ENCODE results near the gene UBE2D2. TPM values are rescaled to one million over a fixed set of nuclear protein-coding genes. Genes with fewer than 3 reads are reported as not detected.
A peak's percentile ranks its signal among the peaks of the same experiment; 100 is the strongest.

Gene UBE2D2
- total and polyA plus RNA-seq, 2 of the 13 experiments (the other 11 are each of a cell fraction or from before 2014, with no cell fraction given): 79.1 to 109 TPM

DNA sequence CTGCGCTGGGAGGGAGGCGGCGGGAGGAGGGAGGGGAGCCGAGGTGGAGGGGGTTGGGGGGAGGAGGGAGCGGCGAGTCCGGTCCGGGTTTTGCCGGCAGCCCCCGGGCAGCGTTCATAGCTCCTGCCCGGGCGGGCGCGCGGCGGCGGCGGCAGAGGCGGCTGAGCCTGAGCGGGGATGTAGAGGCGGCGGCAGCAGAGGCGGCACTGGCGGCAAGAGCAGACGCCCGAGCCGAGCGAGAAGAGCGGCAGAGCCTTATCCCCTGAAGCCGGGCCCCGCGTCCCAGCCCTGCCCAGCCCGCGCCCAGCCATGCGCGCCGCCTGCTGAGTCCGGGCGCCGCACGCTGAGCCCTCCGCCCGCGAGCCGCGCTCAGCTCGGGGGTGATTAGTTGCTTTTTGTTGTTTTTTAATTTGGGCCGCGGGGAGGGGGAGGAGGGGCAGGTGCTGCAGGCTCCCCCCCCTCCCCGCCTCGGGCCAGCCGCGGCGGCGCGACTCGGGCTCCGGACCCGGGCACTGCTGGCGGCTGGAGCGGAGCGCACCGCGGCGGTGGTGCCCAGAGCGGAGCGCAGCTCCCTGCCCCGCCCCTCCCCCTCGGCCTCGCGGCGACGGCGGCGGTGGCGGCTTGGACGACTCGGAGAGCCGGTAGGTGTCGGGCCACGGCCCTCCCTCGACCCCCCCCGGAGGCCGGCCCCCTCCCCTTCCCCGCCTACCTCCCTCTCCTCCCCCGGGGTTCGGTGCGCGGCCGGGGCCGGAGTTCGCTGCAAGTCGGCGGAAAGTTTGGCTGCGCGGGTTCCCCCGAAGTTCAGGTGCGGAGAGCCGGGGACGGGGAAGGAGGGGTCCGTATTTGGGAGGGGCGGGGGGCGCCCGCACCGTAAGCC is 87.3 kb downstream of the UBE2D2 start, which contains the start of gene CXXC5 (continued):
- TF ChIP-seq, protein P1, sequence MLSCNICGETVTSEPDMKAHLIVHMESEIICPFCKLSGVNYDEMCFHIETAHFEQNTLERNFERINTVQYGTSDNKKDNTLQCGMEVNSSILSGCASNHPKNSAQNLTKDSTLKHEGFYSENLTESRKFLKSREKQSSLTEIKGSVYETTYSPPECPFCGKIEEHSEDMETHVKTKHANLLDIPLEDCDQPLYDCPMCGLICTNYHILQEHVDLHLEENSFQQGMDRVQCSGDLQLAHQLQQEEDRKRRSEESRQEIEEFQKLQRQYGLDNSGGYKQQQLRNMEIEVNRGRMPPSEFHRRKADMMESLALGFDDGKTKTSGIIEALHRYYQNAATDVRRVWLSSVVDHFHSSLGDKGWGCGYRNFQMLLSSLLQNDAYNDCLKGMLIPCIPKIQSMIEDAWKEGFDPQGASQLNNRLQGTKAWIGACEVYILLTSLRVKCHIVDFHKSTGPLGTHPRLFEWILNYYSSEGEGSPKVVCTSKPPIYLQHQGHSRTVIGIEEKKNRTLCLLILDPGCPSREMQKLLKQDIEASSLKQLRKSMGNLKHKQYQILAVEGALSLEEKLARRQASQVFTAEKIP (CRISPR knock-in tag; IDR thresholded peaks at IDR 0.05; ENCODE audit: borderline replicate concordance): no peak
- TF ChIP-seq TAF1 (CRISPR knock-in tag; IDR thresholded peaks at IDR 0.05) (peak; percentile 76), NFKB2 (CRISPR knock-in tag; IDR thresholded peaks at IDR 0.05; ENCODE audit: borderline replicate concordance) (peak; percentile 48; the same call in 1 of the 2 replicates), ZNF230 (CRISPR knock-in tag; IDR thresholded peaks at IDR 0.05) (no peak), ZBTB7A (CRISPR knock-in tag; IDR thresholded peaks at IDR 0.05) (no peak), ZNF776 (CRISPR knock-in tag; IDR thresholded peaks at IDR 0.05) (no peak), FOXA3 (CRISPR knock-in tag; IDR thresholded peaks at IDR 0.05) (peak; percentile 23), JUN (CRISPR knock-in tag; IDR thresholded peaks at IDR 0.05) (no peak), HOXA3 (CRISPR knock-in tag; IDR thresholded peaks at IDR 0.05) (peak; percentile 63)
- TF ChIP-seq, protein P2, sequence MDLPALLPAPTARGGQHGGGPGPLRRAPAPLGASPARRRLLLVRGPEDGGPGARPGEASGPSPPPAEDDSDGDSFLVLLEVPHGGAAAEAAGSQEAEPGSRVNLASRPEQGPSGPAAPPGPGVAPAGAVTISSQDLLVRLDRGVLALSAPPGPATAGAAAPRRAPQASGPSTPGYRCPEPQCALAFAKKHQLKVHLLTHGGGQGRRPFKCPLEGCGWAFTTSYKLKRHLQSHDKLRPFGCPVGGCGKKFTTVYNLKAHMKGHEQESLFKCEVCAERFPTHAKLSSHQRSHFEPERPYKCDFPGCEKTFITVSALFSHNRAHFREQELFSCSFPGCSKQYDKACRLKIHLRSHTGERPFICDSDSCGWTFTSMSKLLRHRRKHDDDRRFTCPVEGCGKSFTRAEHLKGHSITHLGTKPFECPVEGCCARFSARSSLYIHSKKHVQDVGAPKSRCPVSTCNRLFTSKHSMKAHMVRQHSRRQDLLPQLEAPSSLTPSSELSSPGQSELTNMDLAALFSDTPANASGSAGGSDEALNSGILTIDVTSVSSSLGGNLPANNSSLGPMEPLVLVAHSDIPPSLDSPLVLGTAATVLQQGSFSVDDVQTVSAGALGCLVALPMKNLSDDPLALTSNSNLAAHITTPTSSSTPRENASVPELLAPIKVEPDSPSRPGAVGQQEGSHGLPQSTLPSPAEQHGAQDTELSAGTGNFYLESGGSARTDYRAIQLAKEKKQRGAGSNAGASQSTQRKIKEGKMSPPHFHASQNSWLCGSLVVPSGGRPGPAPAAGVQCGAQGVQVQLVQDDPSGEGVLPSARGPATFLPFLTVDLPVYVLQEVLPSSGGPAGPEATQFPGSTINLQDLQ (CRISPR knock-in tag; IDR thresholded peaks at IDR 0.05): peak; percentile 34; the same call in 1 of the 2 replicates
- TF ChIP-seq, protein P3, sequence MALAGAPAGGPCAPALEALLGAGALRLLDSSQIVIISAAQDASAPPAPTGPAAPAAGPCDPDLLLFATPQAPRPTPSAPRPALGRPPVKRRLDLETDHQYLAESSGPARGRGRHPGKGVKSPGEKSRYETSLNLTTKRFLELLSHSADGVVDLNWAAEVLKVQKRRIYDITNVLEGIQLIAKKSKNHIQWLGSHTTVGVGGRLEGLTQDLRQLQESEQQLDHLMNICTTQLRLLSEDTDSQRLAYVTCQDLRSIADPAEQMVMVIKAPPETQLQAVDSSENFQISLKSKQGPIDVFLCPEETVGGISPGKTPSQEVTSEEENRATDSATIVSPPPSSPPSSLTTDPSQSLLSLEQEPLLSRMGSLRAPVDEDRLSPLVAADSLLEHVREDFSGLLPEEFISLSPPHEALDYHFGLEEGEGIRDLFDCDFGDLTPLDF (CRISPR knock-in tag; IDR thresholded peaks at IDR 0.05): peak; percentile 55; the same call in 1 of the 2 replicates
- TF ChIP-seq, protein P4, sequence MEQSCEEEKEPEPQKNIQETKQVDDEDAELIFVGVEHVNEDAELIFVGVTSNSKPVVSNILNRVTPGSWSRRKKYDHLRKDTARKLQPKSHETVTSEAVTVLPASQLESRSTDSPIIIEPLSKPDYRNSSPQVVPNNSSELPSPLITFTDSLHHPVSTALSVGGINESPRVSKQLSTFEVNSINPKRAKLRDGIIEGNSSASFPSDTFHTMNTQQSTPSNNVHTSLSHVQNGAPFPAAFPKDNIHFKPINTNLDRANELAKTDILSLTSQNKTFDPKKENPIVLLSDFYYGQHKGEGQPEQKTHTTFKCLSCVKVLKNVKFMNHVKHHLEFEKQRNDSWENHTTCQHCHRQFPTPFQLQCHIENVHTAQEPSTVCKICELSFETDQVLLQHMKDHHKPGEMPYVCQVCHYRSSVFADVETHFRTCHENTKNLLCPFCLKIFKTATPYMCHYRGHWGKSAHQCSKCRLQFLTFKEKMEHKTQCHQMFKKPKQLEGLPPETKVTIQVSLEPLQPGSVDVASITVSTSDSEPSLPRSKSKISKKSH (CRISPR knock-in tag; IDR thresholded peaks at IDR 0.05; ENCODE audit: borderline replicate concordance): no peak
- TF ChIP-seq, protein P5, sequence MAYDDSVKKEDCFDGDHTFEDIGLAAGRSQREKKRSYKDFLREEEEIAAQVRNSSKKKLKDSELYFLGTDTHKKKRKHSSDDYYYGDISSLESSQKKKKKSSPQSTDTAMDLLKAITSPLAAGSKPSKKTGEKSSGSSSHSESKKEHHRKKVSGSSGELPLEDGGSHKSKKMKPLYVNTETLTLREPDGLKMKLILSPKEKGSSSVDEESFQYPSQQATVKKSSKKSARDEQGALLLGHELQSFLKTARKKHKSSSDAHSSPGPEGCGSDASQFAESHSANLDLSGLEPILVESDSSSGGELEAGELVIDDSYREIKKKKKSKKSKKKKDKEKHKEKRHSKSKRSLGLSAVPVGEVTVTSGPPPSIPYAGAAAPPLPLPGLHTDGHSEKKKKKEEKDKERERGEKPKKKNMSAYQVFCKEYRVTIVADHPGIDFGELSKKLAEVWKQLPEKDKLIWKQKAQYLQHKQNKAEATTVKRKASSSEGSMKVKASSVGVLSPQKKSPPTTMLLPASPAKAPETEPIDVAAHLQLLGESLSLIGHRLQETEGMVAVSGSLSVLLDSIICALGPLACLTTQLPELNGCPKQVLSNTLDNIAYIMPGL (CRISPR knock-in tag; IDR thresholded peaks at IDR 0.05; ENCODE audit: borderline replicate concordance in 1 of 2, low read depth in 1 of 2): peak; percentile 19 to 65
- TF ChIP-seq, protein P6, sequence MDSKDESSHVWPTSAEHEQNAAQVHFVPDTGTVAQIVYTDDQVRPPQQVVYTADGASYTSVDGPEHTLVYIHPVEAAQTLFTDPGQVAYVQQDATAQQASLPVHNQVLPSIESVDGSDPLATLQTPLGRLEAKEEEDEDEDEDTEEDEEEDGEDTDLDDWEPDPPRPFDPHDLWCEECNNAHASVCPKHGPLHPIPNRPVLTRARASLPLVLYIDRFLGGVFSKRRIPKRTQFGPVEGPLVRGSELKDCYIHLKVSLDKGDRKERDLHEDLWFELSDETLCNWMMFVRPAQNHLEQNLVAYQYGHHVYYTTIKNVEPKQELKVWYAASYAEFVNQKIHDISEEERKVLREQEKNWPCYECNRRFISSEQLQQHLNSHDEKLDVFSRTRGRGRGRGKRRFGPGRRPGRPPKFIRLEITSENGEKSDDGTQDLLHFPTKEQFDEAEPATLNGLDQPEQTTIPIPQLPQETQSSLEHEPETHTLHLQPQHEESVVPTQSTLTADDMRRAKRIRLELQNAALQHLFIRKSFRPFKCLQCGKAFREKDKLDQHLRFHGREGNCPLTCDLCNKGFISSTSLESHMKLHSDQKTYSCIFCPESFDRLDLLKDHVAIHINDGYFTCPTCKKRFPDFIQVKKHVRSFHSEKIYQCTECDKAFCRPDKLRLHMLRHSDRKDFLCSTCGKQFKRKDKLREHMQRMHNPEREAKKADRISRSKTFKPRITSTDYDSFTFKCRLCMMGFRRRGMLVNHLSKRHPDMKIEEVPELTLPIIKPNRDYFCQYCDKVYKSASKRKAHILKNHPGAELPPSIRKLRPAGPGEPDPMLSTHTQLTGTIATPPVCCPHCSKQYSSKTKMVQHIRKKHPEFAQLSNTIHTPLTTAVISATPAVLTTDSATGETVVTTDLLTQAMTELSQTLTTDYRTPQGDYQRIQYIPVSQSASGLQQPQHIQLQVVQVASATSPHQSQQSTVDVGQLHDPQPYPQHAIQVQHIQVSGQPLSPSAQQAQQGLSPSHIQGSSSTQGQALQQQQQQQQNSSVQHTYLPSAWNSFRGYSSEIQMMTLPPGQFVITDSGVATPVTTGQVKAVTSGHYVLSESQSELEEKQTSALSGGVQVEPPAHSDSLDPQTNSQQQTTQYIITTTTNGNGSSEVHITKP (CRISPR knock-in tag; IDR thresholded peaks at IDR 0.05; ENCODE audit: low read depth): no peak
